Measurements from ENCODE around the gene GAP43. TPM values are rescaled to one million over a fixed set of nuclear protein-coding genes. Genes with fewer than 3 reads are reported as not detected.

GAP43 gene
- total RNA-seq, 1 donor: not detected

DNA sequence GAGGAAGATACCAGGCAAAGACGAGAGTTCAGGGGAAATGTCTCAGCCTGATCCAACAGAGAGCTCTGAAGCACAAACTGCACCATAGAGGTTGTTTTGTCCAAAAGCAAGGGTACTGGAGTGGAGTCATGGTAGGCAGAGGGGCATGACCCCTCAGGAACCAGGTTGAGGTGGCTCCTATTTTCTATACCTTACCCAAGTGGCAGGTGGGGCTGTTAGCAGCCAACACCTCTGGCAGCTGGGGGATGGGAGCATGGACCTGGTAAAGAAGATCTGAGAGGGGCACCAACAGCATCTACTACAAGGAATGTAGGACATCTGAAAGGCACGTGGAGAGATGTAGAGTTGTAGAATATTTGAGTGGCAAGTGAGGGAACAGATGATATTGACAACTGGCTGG lies 85.2 kb downstream of the GAP43 start:
- TF ChIP-seq, protein P1, sequence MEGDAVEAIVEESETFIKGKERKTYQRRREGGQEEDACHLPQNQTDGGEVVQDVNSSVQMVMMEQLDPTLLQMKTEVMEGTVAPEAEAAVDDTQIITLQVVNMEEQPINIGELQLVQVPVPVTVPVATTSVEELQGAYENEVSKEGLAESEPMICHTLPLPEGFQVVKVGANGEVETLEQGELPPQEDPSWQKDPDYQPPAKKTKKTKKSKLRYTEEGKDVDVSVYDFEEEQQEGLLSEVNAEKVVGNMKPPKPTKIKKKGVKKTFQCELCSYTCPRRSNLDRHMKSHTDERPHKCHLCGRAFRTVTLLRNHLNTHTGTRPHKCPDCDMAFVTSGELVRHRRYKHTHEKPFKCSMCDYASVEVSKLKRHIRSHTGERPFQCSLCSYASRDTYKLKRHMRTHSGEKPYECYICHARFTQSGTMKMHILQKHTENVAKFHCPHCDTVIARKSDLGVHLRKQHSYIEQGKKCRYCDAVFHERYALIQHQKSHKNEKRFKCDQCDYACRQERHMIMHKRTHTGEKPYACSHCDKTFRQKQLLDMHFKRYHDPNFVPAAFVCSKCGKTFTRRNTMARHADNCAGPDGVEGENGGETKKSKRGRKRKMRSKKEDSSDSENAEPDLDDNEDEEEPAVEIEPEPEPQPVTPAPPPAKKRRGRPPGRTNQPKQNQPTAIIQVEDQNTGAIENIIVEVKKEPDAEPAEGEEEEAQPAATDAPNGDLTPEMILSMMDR (IDR thresholded peaks at IDR 0.05; ENCODE audit: insufficient read depth, low read depth, low read length): no peak
- no peak overlapping the region for H3K4me3 ChIP-seq (ENCODE audit: low read depth, low read length)
- DNase-seq (ENCODE audit: low read depth): no peak

DNA sequence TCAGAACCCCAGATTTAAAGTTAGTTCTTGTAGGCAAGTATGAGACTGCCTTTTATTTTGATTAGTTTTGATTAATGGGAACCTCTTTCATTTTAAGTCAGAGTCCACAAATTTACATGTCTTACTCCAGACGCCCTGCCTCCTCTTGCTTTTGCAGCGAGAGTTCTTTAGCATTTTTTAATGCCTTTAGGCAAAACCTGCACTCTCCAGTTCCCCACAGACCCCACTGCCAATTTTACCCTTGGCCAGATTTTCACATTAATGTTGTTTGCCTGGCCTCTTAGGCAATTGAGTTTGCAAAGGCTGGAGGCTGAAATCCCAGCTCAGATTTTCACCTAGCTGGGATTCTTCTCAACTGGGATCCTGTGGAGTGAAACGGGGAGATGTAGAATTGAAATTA lies 85.8 kb downstream of the GAP43 start:
- DNase-seq (ENCODE audit: low read depth): no peak
- TF ChIP-seq, protein P1 (IDR thresholded peaks at IDR 0.05; ENCODE audit: insufficient read depth, low read depth, low read length): no peak

DNA sequence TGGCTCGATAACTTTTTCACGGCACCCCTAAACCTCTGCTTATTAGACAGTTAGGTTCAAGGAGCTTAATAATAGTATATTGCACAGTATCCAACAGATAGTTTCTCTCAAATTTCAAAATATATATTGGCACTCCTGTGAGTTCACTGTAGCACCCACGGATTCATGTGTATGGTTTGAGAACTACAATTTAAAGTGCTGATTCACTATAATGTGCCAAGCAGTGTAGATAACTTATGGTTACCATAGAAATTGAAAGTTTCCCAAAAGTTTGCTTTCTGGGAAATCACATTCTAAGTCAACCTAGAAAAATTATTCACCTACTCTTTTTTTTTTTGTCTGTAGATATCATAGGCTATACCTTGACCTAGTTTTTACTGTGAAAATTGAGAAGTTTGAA lies 86.6 kb downstream of the GAP43 start:
- TF ChIP-seq, protein P1 (IDR thresholded peaks at IDR 0.05; ENCODE audit: insufficient read depth, low read depth, low read length): no peak
- DNase-seq (ENCODE audit: low read depth): no peak
- no peak overlapping the region for H3K4me3 ChIP-seq (ENCODE audit: low read depth, low read length)

More for the DNA sequence above, 85.8 kb downstream of the GAP43 start:
- H3K4me3 ChIP-seq (ENCODE audit: low read depth, low read length): no peak overlapping the region

DNA sequence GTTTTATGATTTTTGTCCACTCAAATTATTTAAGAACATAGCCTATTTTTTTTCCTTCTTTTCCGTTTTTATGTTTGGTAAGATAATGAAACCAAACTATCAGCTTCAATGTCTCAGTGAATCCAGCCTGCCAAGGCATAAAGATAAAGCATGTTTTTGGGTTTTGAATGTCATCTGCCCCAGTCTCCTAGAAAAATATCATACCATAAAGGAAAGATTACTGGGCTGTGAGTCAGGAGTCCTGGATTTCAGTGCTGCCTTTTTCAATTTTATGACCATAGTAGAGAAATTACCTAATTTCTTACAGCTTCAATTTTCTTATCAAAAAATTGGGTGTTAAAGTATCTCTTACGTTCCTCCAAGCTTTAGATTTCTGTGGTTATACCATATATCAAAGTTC lies 87.5 kb downstream of the GAP43 start:
- no peak for DNase-seq (ENCODE audit: low read depth)
- TF ChIP-seq, protein P1 (IDR thresholded peaks at IDR 0.05; ENCODE audit: insufficient read depth, low read depth, low read length): no peak
- no peak overlapping the region for H3K4me3 ChIP-seq (ENCODE audit: low read depth, low read length)

DNA sequence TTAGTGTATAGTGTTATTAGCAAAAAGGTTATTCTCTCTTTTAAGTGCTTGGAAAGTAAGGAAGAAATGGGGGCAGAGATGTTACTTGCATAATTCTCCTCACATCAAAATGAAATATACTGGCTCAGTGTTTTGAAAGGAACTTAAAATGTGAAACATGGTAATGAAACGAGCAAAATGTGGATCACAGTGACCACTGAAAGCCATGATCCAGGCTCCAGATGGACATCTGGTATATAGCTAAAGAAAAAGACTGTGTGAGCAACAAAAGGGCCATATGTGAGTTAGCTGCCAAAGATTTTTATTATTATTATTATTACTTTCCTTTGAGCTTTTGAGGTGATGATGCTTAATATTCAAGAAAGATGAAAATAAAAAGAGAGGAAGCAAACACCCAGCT lies 89.6 kb downstream of the GAP43 start:
- TF ChIP-seq, protein P1 (IDR thresholded peaks at IDR 0.05; ENCODE audit: insufficient read depth, low read depth, low read length): no peak
- no peak for DNase-seq (ENCODE audit: low read depth)

DNA sequence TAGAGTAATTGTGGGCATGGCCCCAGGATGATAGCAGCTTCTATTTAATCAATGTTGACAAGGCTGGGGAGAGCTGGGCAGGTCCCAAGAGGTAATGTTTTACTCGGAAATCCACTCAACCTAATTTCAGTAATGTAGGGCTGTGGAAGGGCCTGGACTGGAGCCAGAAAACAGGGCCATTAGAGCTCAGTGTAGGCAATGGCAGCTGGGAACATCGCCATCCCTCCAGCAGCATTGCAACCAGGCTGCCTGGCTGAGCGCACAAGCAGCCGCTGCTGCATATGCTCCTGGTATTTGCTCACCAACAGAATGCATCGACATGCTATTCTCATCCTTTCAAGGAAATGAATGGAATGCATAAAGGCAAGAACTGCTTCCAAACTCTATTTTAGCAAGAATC lies 90.0 kb downstream of the GAP43 start:
- no peak for DNase-seq (ENCODE audit: low read depth)

More for the DNA sequence above, 89.6 kb downstream of the GAP43 start:
- H3K4me3 ChIP-seq (ENCODE audit: low read depth, low read length): no peak overlapping the region

More for the DNA sequence above, 90.0 kb downstream of the GAP43 start:
- TF ChIP-seq, protein P1 (IDR thresholded peaks at IDR 0.05; ENCODE audit: insufficient read depth, low read depth, low read length): no peak
- no peak overlapping the region for H3K4me3 ChIP-seq (ENCODE audit: low read depth, low read length)

Measured in fibroblast of villous mesenchyme (primary cell).